ENCODE measurements around the gene CD180.

The CD180 gene

GRCh38 chr5:67211926-67212325 is 15.3 kb upstream of the CD180 start:
- DNase-seq = peak; percentile 74

- peak; percentile 66 for DNase-seq
Observed at GRCh38 chr5:67209141-67209771, 12.7 kb upstream of the CD180 start.

GRCh38 chr5:67208403-67208802 is 11.8 kb upstream of the CD180 start:
- no peak for DNase-seq

- DNase-seq = no peak
Observed at GRCh38 chr5:67206929-67207328, 10.3 kb upstream of the CD180 start.

- DNase-seq = no peak
Observed at GRCh38 chr5:67206461-67206860, 9.9 kb upstream of the CD180 start.

- DNase-seq = no peak
Observed at GRCh38 chr5:67205981-67206380, 9.4 kb upstream of the CD180 start.

- no peak for DNase-seq
Observed at GRCh38 chr5:67204821-67205220, 8.2 kb upstream of the CD180 start.

GRCh38 chr5:67203701-67204074 is 7.1 kb upstream of the CD180 start:
- DNase-seq = no peak

- DNase-seq = no peak
Observed at GRCh38 chr5:67202828-67203227, 6.2 kb upstream of the CD180 start.

GRCh38 chr5:67201897-67202549 is 5.4 kb upstream of the CD180 start:
- DNase-seq = no peak

GRCh38 chr5:67200809-67201562 is 4.4 kb upstream of the CD180 start:
- DNase-seq = no peak

GRCh38 chr5:67199859-67200258 is 3.3 kb upstream of the CD180 start:
- DNase-seq = no peak

- DNase-seq = no peak
Observed at GRCh38 chr5:67198917-67199316, 2.3 kb upstream of the CD180 start.

- DNase-seq = no peak
Observed at GRCh38 chr5:67197536-67197935, 937 bp upstream of the CD180 start.

GRCh38 chr5:67195406-67196275 is 958 bp downstream of the CD180 start:
- DNase-seq = no peak

GRCh38 chr5:67194166-67194565 is 2.4 kb downstream of the CD180 start:
- DNase-seq = no peak

- DNase-seq = no peak
Observed at GRCh38 chr5:67193439-67193807, 3.2 kb downstream of the CD180 start.

GRCh38 chr5:67192719-67193438 is 3.7 kb downstream of the CD180 start:
- no peak for DNase-seq

GRCh38 chr5:67190861-67191260 is 5.7 kb downstream of the CD180 start:
- DNase-seq = no peak

GRCh38 chr5:67190410-67190809 is 6.2 kb downstream of the CD180 start:
- DNase-seq = no peak

GRCh38 chr5:67189931-67190330 is 6.7 kb downstream of the CD180 start:
- DNase-seq = no peak

GRCh38 chr5:67189079-67189354 is 7.6 kb downstream of the CD180 start:
- DNase-seq = no peak
